Measurements from ENCODE around the gene KHK.

- TF ChIP-seq EZH2phosphoT487 (IDR thresholded peaks at IDR 0.05; ENCODE audit: insufficient read depth, low read depth) (no peak), EZH2 (IDR thresholded peaks at IDR 0.05; ENCODE audit: insufficient read depth, poor library complexity, severe bottlenecking) (no peak)
Observed at GRCh38 chr2:27070653-27071276, 15.8 kb upstream of the KHK start.
